Naive thymus-derived CD8-positive, alpha-beta T cell (primary cell): ENCODE data around the gene DRD4. TPM values are rescaled to one million over a fixed set of nuclear protein-coding genes. Genes with fewer than 3 reads are reported as not detected.

ENCODE experiments used
- polyA plus RNA-seq, 3 donors: library from polyadenylated mRNA; unstranded; fragments of 300-500 nt; fragmentation: Illumina TruSeq; gene quantifications; one replicate each; pipeline ENCODE4 v1.2.3, GENCODE V29; 2021
- total RNA-seq, 8 experiments: library from RNA in 2 of 8; stranded (reverse) in 2 of 8; gene quantifications; one replicate each; pipeline ENCODE4 v1.2.3 and lab custom pipeline; 2021 to 2026

The DRD4 gene
- total and polyA plus RNA-seq, 5 experiments from 2014 or later, result 1.2 to 1.4 TPM; not detected in 3

Other genes starting within 250 kb of the DRD4 start
- under 1 TPM; 0.16 to 0.29 TPM for gene PKP3, start 243.1 kb upstream of the DRD4 start, total RNA-seq
- under 1 TPM in 2 of 3 donors, not detected in 1; 0.15 to 0.47 TPM for gene PKP3, start 243.1 kb upstream of the DRD4 start, polyA plus RNA-seq
- gene SIGIRR, start 222.3 kb upstream of the DRD4 start, total RNA-seq, result 100 to 1,000 TPM; 332 to 337 TPM
- gene SIGIRR, start 222.3 kb upstream of the DRD4 start, polyA plus RNA-seq, result 100 to 1,000 TPM; 195 to 233 (median 206) TPM
- 10 to 100 TPM; 70.1 to 78.6 TPM for gene ANO9, start 195.3 kb upstream of the DRD4 start, total RNA-seq
- gene ANO9, start 195.3 kb upstream of the DRD4 start, polyA plus RNA-seq, result 1 to 10 TPM; 4.8 to 8.6 (median 7.3) TPM
- 10 to 100 TPM; 25.9 to 30.2 TPM for gene PTDSS2, start 187.0 kb upstream of the DRD4 start, total RNA-seq
- gene PTDSS2, start 187.0 kb upstream of the DRD4 start, polyA plus RNA-seq, result 10 to 100 TPM in 2 of 3 donors, 1 to 10 TPM in 1; 9.0 to 13.0 (median 11.6) TPM
- 100 to 1,000 TPM; 102 to 107 TPM for gene RNH1, start 130.0 kb upstream of the DRD4 start, total RNA-seq
- 100 to 1,000 TPM; 152 to 198 (median 170) TPM for gene RNH1, start 130.0 kb upstream of the DRD4 start, polyA plus RNA-seq
- 10 to 100 TPM; 36.2 to 40.7 TPM for gene HRAS, start 101.7 kb upstream of the DRD4 start, total RNA-seq
- gene HRAS, start 101.7 kb upstream of the DRD4 start, polyA plus RNA-seq, result 10 to 100 TPM in 2 of 3 donors, 1 to 10 TPM in 1; 8.6 to 26.7 (median 15.3) TPM
- gene LRRC56, start 99.7 kb upstream of the DRD4 start, total RNA-seq, result 1 to 10 TPM; 4.4 to 5.2 TPM
- 1 to 10 TPM in 1 of 3 donors, under 1 TPM in 2; 0.32 to 1.1 (median 0.44) TPM for gene LRRC56, start 99.7 kb upstream of the DRD4 start, polyA plus RNA-seq
- gene LMNTD2, start 76.5 kb upstream of the DRD4 start, total RNA-seq, result 1 to 10 TPM; 6.5 to 7.2 TPM
- 1 to 10 TPM in 1 of 3 donors, under 1 TPM in 2; 0.96 to 1.9 (median 0.99) TPM for gene LMNTD2, start 76.5 kb upstream of the DRD4 start, polyA plus RNA-seq
- gene RASSF7, start 76.3 kb upstream of the DRD4 start, total RNA-seq, result 10 to 100 TPM; 33.7 to 37.6 TPM
- gene RASSF7, start 76.3 kb upstream of the DRD4 start, polyA plus RNA-seq, result 10 to 100 TPM; 22.5 to 32.3 (median 24.2) TPM
- gene PHRF1, start 60.8 kb upstream of the DRD4 start, total RNA-seq, result 10 to 100 TPM; 48.9 to 54.7 TPM
- 10 to 100 TPM in 1 of 3 donors, 1 to 10 TPM in 2; 3.5 to 19.8 (median 6.7) TPM for gene PHRF1, start 60.8 kb upstream of the DRD4 start, polyA plus RNA-seq
- 10 to 100 TPM; 55.0 to 55.2 TPM for gene IRF7, start 21.3 kb upstream of the DRD4 start, total RNA-seq
- 10 to 100 TPM; 19.8 to 38.6 (median 25.3) TPM for gene IRF7, start 21.3 kb upstream of the DRD4 start, polyA plus RNA-seq
- not detected for gene CDHR5, start 12.3 kb upstream of the DRD4 start, total RNA-seq
- gene CDHR5, start 12.3 kb upstream of the DRD4 start, polyA plus RNA-seq, result not detected
- gene SCT, start 10.1 kb upstream of the DRD4 start, total RNA-seq, result not detected
- gene SCT, start 10.1 kb upstream of the DRD4 start, polyA plus RNA-seq, result not detected
- gene DEAF1, start 58.0 kb downstream of the DRD4 start, total RNA-seq, result 10 to 100 TPM; 46.5 to 51.0 TPM
- 10 to 100 TPM; 27.0 to 58.2 (median 27.9) TPM for gene DEAF1, start 58.0 kb downstream of the DRD4 start, polyA plus RNA-seq
- gene TMEM80, start 58.5 kb downstream of the DRD4 start, total RNA-seq, result 10 to 100 TPM; 46.0 to 49.2 TPM
- gene TMEM80, start 58.5 kb downstream of the DRD4 start, polyA plus RNA-seq, result 10 to 100 TPM; 22.2 to 44.6 (median 32.4) TPM
- 1 to 10 TPM; 8.2 to 9.7 TPM for gene EPS8L2, start 69.0 kb downstream of the DRD4 start, total RNA-seq
- gene EPS8L2, start 69.0 kb downstream of the DRD4 start, polyA plus RNA-seq, result 10 to 100 TPM in 2 of 3 donors, 1 to 10 TPM in 1; 9.6 to 20.4 (median 14.8) TPM
- 100 to 1,000 TPM; 120 to 124 TPM for gene TALDO1, start 110.2 kb downstream of the DRD4 start, total RNA-seq
- gene TALDO1, start 110.2 kb downstream of the DRD4 start, polyA plus RNA-seq, result 100 to 1,000 TPM; 160 to 173 (median 166) TPM
- gene GATD1, start 140.2 kb downstream of the DRD4 start, total RNA-seq, result 10 to 100 TPM; 57.0 to 65.6 TPM
- gene GATD1, start 140.2 kb downstream of the DRD4 start, polyA plus RNA-seq, result 10 to 100 TPM in 2 of 3 donors, 1 to 10 TPM in 1; 7.2 to 20.7 (median 12.8) TPM
- gene CEND1, start 152.8 kb downstream of the DRD4 start, total RNA-seq, result not detected
- not detected for gene CEND1, start 152.8 kb downstream of the DRD4 start, polyA plus RNA-seq
- gene SLC25A22, start 161.0 kb downstream of the DRD4 start, total RNA-seq, result 10 to 100 TPM; 18.1 to 19.2 TPM
- gene SLC25A22, start 161.0 kb downstream of the DRD4 start, polyA plus RNA-seq, result 10 to 100 TPM in 1 of 3 donors, 1 to 10 TPM in 2; 6.4 to 16.4 (median 6.5) TPM
- 10 to 100 TPM; 37.7 to 40.7 TPM for gene PIDD1, start 168.0 kb downstream of the DRD4 start, total RNA-seq
- 1 to 10 TPM; 2.5 to 6.6 (median 4.1) TPM for gene PIDD1, start 168.0 kb downstream of the DRD4 start, polyA plus RNA-seq
- gene RPLP2, start 172.7 kb downstream of the DRD4 start, total RNA-seq, result 1,000 to 10,000 TPM; 5,498 to 5,522 TPM
- gene RPLP2, start 172.7 kb downstream of the DRD4 start, polyA plus RNA-seq, result 1,000 to 10,000 TPM; 4,080 to 5,338 (median 4,376) TPM
- gene PNPLA2, start 181.6 kb downstream of the DRD4 start, total RNA-seq, result 100 to 1,000 TPM; 248 to 251 TPM
- 10 to 100 TPM; 20.5 to 42.7 (median 31.5) TPM for gene PNPLA2, start 181.6 kb downstream of the DRD4 start, polyA plus RNA-seq
- under 1 TPM; 0.60 to 0.85 TPM for gene CRACR2B, start 190.7 kb downstream of the DRD4 start, total RNA-seq
- gene CRACR2B, start 190.7 kb downstream of the DRD4 start, polyA plus RNA-seq, result under 1 TPM in 1 of 3 donors, not detected in 2; 0.18 TPM
- 10 to 100 TPM; 20.8 to 24.3 TPM for gene CD151, start 195.7 kb downstream of the DRD4 start, total RNA-seq
- gene CD151, start 195.7 kb downstream of the DRD4 start, polyA plus RNA-seq, result 10 to 100 TPM in 2 of 3 donors, 1 to 10 TPM in 1; 9.4 to 11.2 (median 10.2) TPM
- gene POLR2L, start 205.3 kb downstream of the DRD4 start, total RNA-seq, result 10 to 100 TPM; 50.3 to 50.6 TPM
- 100 to 1,000 TPM in 1 of 3 donors, 10 to 100 TPM in 2; 96.5 to 102 (median 99.7) TPM for gene POLR2L, start 205.3 kb downstream of the DRD4 start, polyA plus RNA-seq
- 1 to 10 TPM; 6.0 to 8.9 TPM for gene TSPAN4, start 205.6 kb downstream of the DRD4 start, total RNA-seq
- gene TSPAN4, start 205.6 kb downstream of the DRD4 start, polyA plus RNA-seq, result 10 to 100 TPM in 1 of 3 donors, 1 to 10 TPM in 2; 7.2 to 12.8 (median 8.3) TPM